ENCODE measurements around the gene LTBP1. TPM values are rescaled to one million over a fixed set of nuclear protein-coding genes. Genes with fewer than 3 reads are reported as not detected.

Gene LTBP1
- total and polyA plus RNA-seq, 7 experiments from 2014 or later, result 0.29 to 2.1 TPM; not detected in 5

DNA sequence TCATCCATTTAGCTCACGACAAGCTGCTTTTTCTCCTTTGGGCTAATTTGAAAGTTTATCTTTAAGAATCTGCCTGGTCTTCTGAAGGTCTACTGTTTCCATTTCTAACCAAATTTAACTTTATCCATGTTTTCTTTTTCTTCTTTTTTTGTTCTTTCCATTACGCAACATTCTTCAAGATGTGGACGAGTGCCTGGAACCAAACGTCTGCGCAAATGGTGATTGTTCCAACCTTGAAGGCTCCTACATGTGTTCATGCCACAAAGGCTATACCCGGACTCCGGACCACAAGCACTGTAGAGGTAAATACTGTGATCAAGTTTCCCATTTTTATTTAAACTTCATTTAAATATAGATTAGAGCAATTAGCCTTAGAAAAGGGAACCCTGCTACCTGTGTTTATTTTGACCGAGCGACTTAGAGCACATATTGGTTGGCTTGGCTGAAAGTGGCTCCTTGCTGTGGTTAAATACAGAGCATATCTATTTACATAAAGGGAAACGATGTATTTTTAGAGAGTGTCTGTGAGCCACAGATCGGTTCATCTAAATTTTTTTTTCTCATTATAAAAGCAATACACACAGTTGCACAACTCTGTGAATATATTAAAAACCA lies 346.3 kb downstream of the LTBP1 start:
- Mint-ChIP-seq H3K9me3 (no peaks in the 10 kb centered on the region), H3K27me3 (peaks cover 0 to 12% (median 5%) of the 10 kb centered on the region in 5 donors), H3K4me1 (no peaks in the 10 kb centered on the region), H3K4me3 (no peak overlapping the region), H3K36me3 (no peaks in the 10 kb centered on the region), H3K27ac (peak overlapping the region in 1 of 9 donors; percentile 24)
- no peaks in the 10 kb centered on the region for H3K4me1 ChIP-seq (ENCODE audit: control insufficient read depth in 2 of 2, insufficient read depth in 2 of 2, low read length in 2 of 2)
- ATAC-seq, result no peak
- intact Hi-C loops (cut with micrococcal nuclease), result no loop called here
- no peaks in the 10 kb centered on the region for H3K36me3 ChIP-seq (ENCODE audit: control insufficient read depth in 2 of 3, insufficient read depth in 3 of 3, low read length in 3 of 3)
- H3K9me3 ChIP-seq (ENCODE audit: control insufficient read depth in 2 of 3, low read length in 3 of 3), result no peaks in the 10 kb centered on the region
- no peak overlapping the region for H3K27ac ChIP-seq (ENCODE audit: low read depth, low read length)
- DNase-seq, result no peak
- ChIA-PET CTCF (no interaction called here), POLR2A (no interaction called here)
- H3K4me3 ChIP-seq (ENCODE audit: low read length), result no peak overlapping the region
- no peaks in the 10 kb centered on the region for H3K27me3 ChIP-seq (ENCODE audit: control insufficient read depth in 2 of 2, insufficient read depth in 2 of 2, low read length in 2 of 2)

DNA sequence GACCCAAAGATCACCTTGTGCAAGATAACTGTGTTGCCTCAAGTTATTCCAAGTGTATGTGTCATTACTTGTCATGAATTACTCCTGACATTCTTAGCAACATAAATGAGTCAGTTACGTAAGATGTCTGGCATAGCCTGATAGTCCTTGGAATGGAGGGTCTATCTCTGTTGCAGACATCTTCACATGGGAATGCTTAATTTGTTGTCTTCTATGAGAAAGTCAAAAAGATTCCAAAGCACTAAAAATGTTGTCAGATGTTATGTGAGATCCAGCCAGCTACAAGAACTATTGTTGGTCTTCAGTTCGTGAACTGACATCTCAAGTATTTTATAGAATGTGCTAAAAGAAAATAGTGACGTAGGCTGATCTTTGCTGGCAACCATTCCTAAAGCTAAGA lies 351.5 kb downstream of the LTBP1 start:
- ChIA-PET POLR2A (no interaction called here), CTCF (no interaction called here)
- no peak for DNase-seq
- Histone ChIP-seq H3K27me3 (ENCODE audit: control insufficient read depth in 2 of 2, insufficient read depth in 2 of 2, low read length in 2 of 2) (no peaks in the 10 kb centered on the region), H3K9me3 (ENCODE audit: control insufficient read depth in 2 of 3, low read length in 3 of 3) (no peaks in the 10 kb centered on the region), H3K4me3 (ENCODE audit: low read length) (no peak overlapping the region), H3K36me3 (ENCODE audit: control insufficient read depth in 2 of 3, insufficient read depth in 3 of 3, low read length in 3 of 3) (no peaks in the 10 kb centered on the region), H3K27ac (ENCODE audit: low read depth, low read length) (no peak overlapping the region), H3K4me1 (ENCODE audit: control insufficient read depth in 2 of 2, insufficient read depth in 2 of 2, low read length in 2 of 2) (no peaks in the 10 kb centered on the region)
- no peak overlapping the region for H3K4me3 Mint-ChIP-seq
- intact Hi-C loops (cut with micrococcal nuclease), result no loop called here
- H3K36me3 Mint-ChIP-seq, result no peaks in the 10 kb centered on the region
- ATAC-seq, result no peak
- H3K27ac Mint-ChIP-seq, result no peak overlapping the region
- H3K9me3 Mint-ChIP-seq, result no peaks in the 10 kb centered on the region
- peaks cover 0 to 6% (median 0%) of the 10 kb centered on the region in 5 donors for H3K27me3 Mint-ChIP-seq
- no peaks in the 10 kb centered on the region for H3K4me1 Mint-ChIP-seq

DNA sequence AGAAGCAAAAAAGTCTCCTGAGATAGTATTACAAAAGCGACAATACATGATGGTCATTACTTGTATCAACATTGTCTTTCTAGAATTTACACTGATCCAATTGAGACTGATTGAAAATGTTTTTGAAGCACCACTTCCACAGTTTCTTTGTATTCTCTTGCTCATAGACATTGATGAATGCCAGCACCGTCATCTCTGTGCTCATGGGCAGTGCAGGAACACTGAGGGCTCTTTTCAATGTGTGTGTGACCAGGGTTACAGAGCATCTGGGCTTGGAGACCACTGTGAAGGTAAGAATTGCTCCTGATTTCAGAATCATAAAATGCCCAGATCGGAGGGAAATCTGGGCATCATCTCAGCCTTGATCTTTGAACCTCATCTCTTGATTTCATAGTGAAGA lies 354.6 kb downstream of the LTBP1 start:
- no peak overlapping the region for H3K27ac ChIP-seq (ENCODE audit: low read depth, low read length)
- DNase-seq (no peak), ATAC-seq (no peak)
- Mint-ChIP-seq H3K9me3 (no peaks in the 10 kb centered on the region), H3K27ac (no peak overlapping the region), H3K27me3 (peaks cover 0 to 4% (median 0%) of the 10 kb centered on the region in 5 donors), H3K4me1 (no peaks in the 10 kb centered on the region), H3K36me3 (no peaks in the 10 kb centered on the region), H3K4me3 (no peak overlapping the region)
- no peak overlapping the region for H3K4me3 ChIP-seq (ENCODE audit: low read length)
- ChIA-PET POLR2A (no interaction called here), CTCF (no interaction called here)
- H3K36me3 ChIP-seq (ENCODE audit: control insufficient read depth in 2 of 3, insufficient read depth in 3 of 3, low read length in 3 of 3), result no peaks in the 10 kb centered on the region
- intact Hi-C loops (cut with micrococcal nuclease), result no loop called here
- no peaks in the 10 kb centered on the region for H3K9me3 ChIP-seq (ENCODE audit: control insufficient read depth in 2 of 3, low read length in 3 of 3)
- H3K4me1 ChIP-seq (ENCODE audit: control insufficient read depth in 2 of 2, insufficient read depth in 2 of 2, low read length in 2 of 2), result no peaks in the 10 kb centered on the region
- H3K27me3 ChIP-seq (ENCODE audit: control insufficient read depth in 2 of 2, insufficient read depth in 2 of 2, low read length in 2 of 2), result no peaks in the 10 kb centered on the region

DNA sequence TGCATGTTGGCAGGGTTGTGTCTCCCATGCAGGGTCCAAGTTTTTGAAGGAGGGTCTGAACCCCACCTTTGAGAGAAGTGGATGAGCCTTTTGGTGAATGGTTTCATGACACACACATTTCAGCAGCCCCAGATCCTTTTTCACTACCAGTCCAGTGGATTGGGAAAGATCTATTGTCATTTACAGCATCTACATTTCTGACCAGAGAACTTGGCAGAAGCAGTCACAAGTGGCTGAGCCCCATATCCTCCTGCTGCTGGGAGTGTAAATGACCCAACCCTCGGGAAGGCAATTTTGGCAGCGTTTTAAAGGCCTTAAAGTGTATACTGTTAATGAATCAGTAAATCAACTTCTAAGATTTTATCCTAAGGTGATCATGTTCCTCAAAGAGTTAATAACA lies 355.6 kb downstream of the LTBP1 start:
- Mint-ChIP-seq H3K4me3 (no peak overlapping the region), H3K27ac (no peak overlapping the region), H3K9me3 (no peaks in the 10 kb centered on the region), H3K4me1 (no peaks in the 10 kb centered on the region), H3K27me3 (peaks cover 0 to 4% (median 0%) of the 10 kb centered on the region in 5 donors), H3K36me3 (no peaks in the 10 kb centered on the region)
- ChIA-PET POLR2A (no interaction called here), CTCF (interaction anchor here (0.7 kb wide), 1 partner anchor 17 kb away, joined by 4 read pairs; no protein-coding TSS in a partner anchor)
- ATAC-seq (no peak), DNase-seq (no peak)
- Histone ChIP-seq H3K27ac (ENCODE audit: low read depth, low read length) (no peak overlapping the region), H3K27me3 (ENCODE audit: control insufficient read depth in 2 of 2, insufficient read depth in 2 of 2, low read length in 2 of 2) (no peaks in the 10 kb centered on the region), H3K4me3 (ENCODE audit: low read length) (no peak overlapping the region), H3K36me3 (ENCODE audit: control insufficient read depth in 2 of 3, insufficient read depth in 3 of 3, low read length in 3 of 3) (no peaks in the 10 kb centered on the region), H3K4me1 (ENCODE audit: control insufficient read depth in 2 of 2, insufficient read depth in 2 of 2, low read length in 2 of 2) (no peaks in the 10 kb centered on the region), H3K9me3 (ENCODE audit: control insufficient read depth in 2 of 3, low read length in 3 of 3) (no peaks in the 10 kb centered on the region)
- intact Hi-C loops (cut with micrococcal nuclease), result no loop called here

DNA sequence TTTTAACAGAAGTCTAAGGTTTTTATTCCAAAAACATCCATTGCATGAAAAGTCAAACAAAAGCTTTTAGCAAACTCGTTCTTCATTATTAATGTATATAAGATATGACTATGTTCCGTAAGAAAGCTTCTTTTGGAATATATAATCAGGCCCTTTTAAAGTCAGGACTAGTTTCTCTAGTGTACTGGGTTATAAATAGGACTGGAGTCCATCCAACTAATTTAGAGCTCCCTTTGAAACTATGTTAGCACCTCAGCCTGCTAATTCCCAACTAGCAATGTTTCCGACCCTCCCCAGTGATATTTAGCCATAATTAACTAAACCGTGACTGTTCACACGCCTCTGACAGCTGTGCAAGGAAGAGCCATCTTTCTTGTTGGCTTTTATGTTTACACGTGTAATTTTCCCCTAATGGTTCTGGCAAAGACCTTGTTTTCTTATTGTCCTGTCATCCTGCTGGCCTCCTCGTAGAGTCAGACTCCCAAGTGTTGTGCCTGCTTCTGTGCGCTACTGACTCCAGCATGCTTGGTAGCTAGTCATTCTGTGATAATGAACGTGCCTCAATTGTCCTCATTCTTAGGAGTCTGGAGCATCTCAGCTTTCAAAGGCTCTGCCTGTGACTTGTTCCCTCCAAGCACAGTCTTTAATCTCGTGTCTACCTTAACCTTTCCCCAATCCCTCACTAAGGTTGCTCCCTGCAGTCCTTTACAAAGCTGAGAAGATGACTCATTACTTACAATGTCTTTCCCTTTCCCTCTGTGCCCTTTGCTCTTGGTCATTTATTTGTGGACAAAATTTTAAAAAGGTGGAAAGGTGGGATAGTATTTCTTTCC lies 357.5 kb downstream of the LTBP1 start:
- H3K27ac Mint-ChIP-seq, result no peak overlapping the region
- H3K9me3 Mint-ChIP-seq, result no peaks in the 10 kb centered on the region
- H3K27me3 Mint-ChIP-seq, result peaks cover 0 to 4% (median 0%) of the 10 kb centered on the region in 5 donors
- Histone ChIP-seq H3K9me3 (ENCODE audit: control insufficient read depth in 2 of 3, low read length in 3 of 3) (no peaks in the 10 kb centered on the region), H3K36me3 (ENCODE audit: control insufficient read depth in 2 of 3, insufficient read depth in 3 of 3, low read length in 3 of 3) (no peaks in the 10 kb centered on the region), H3K4me1 (ENCODE audit: control insufficient read depth in 2 of 2, insufficient read depth in 2 of 2, low read length in 2 of 2) (no peaks in the 10 kb centered on the region), H3K27me3 (ENCODE audit: control insufficient read depth in 2 of 2, insufficient read depth in 2 of 2, low read length in 2 of 2) (no peaks in the 10 kb centered on the region), H3K27ac (ENCODE audit: low read depth, low read length) (no peak overlapping the region), H3K4me3 (ENCODE audit: low read length) (no peak overlapping the region)
- no peak overlapping the region for H3K4me3 Mint-ChIP-seq
- no peaks in the 10 kb centered on the region for H3K36me3 Mint-ChIP-seq
- ChIA-PET CTCF (no interaction called here), POLR2A (no interaction called here)
- intact Hi-C loops (cut with micrococcal nuclease), result no loop called here
- H3K4me1 Mint-ChIP-seq, result no peaks in the 10 kb centered on the region
- ATAC-seq (no peak), DNase-seq (no peak)

DNA sequence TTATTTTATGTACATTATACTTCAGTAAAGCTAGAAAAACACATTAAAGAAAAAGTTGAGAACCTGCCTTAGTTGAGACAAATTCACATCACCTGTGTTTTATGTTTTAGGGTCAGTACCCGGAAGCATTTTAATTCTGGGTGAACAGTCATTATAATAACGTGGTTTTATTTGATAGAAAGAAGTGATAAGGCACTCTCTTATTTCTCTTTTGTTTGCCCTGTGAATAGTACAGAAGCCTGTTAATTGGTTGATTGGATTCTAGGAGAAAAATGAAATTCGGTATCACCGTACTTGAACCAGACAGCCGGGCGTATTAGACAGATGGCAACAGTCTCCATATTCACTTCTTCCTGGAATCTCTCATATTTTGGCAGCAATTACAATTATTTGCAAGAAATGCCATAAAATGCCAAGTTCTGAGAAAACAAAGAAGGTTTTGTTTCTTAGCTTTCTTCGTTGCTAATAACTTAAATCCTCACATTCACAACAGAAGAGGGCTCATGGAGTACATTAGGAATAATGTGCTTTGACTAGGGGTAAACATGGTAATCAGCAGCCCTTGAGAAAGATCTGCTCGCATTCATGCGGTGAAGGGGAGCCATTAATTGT lies 361.0 kb downstream of the LTBP1 start:
- Mint-ChIP-seq H3K27me3 (peaks cover 0 to 6% (median 2%) of the 10 kb centered on the region in 5 donors), H3K4me1 (no peaks in the 10 kb centered on the region), H3K36me3 (no peaks in the 10 kb centered on the region), H3K9me3 (no peaks in the 10 kb centered on the region), H3K4me3 (no peak overlapping the region), H3K27ac (no peak overlapping the region)
- POLR2A ChIA-PET, result no interaction called here
- Histone ChIP-seq H3K27me3 (ENCODE audit: control insufficient read depth in 2 of 2, insufficient read depth in 2 of 2, low read length in 2 of 2) (no peaks in the 10 kb centered on the region), H3K4me1 (ENCODE audit: control insufficient read depth in 2 of 2, insufficient read depth in 2 of 2, low read length in 2 of 2) (no peaks in the 10 kb centered on the region), H3K4me3 (ENCODE audit: low read length) (no peak overlapping the region), H3K9me3 (ENCODE audit: control insufficient read depth in 2 of 3, low read length in 3 of 3) (no peaks in the 10 kb centered on the region), H3K27ac (ENCODE audit: low read depth, low read length) (no peak overlapping the region), H3K36me3 (ENCODE audit: control insufficient read depth in 2 of 3, insufficient read depth in 3 of 3, low read length in 3 of 3) (no peaks in the 10 kb centered on the region)
- DNase-seq (no peak), ATAC-seq (no peak)
- intact Hi-C loops (cut with micrococcal nuclease), result no loop called here
- CTCF ChIA-PET, result no interaction called here

Measured in naive thymus-derived CD4-positive, alpha-beta T cell (primary cell).